Osteoblast (primary cell): Measurements from ENCODE around the gene CECR2. TPM values are rescaled to one million over a fixed set of nuclear protein-coding genes. Genes with fewer than 3 reads are reported as not detected.

ENCODE experiments used
- DNase-seq: peaks from one replicate; pipeline ENCODE4 v3.0.0; 2011; ENCODE audit warnings: low spot score, mixed read lengths; ENCODE audit not compliant: insufficient read length; ENCODE audit errors: missing footprints
- H2AFZ ChIP-seq: 2 replicates; pipeline ENCODE4 v1.6.0; 2011; ENCODE audit warnings: mild to moderate bottlenecking, low read length
- H3K27ac ChIP-seq: 2 replicates; pipeline ENCODE4 v1.5.1; 2011; ENCODE audit warnings: mild to moderate bottlenecking, low read depth, low read length, moderate library complexity
- H3K27me3 ChIP-seq: 2 replicates; pipeline ENCODE4 v1.6.0; 2012; ENCODE audit warnings: mild to moderate bottlenecking, control low read depth, inconsistent platforms, low read length, moderate library complexity; ENCODE audit not compliant: insufficient read depth
- H3K36me3 ChIP-seq: 2 replicates; pipeline ENCODE4 v1.5.1; 2011; ENCODE audit warnings: mild to moderate bottlenecking, low read length, control low read depth, moderate library complexity; ENCODE audit not compliant: insufficient read depth
- H3K4me1 ChIP-seq: 2 replicates; pipeline ENCODE4 v1.5.1; 2011; ENCODE audit warnings: mild to moderate bottlenecking, low read length, control low read depth, moderate library complexity; ENCODE audit not compliant: insufficient read depth
- H3K4me2 ChIP-seq: 2 replicates; pipeline ENCODE4 v1.6.0; 2011; ENCODE audit warnings: mild to moderate bottlenecking, low read length; ENCODE audit not compliant: insufficient read depth
- H3K4me3 ChIP-seq: fragments of 200-600 bp; sonication (generic); 3 replicates; pipeline ENCODE4 v1.5.1; 2012; ENCODE audit warnings: mild to moderate bottlenecking, low read length, inconsistent platforms; ENCODE audit not compliant: insufficient read depth
- H3K79me2 ChIP-seq: 2 replicates; pipeline ENCODE4 v1.6.0; 2012; ENCODE audit warnings: mild to moderate bottlenecking, low read length, control low read depth, inconsistent platforms; ENCODE audit not compliant: insufficient read depth
- H3K9me3 ChIP-seq: 2 replicates; pipeline ENCODE4 v1.5.1; 2011; ENCODE audit warnings: low read depth, low read length, control low read depth
- H4K20me1 ChIP-seq: 2 replicates; pipeline ENCODE4 v1.6.0; 2012; ENCODE audit warnings: mild to moderate bottlenecking, low read length, control low read depth; ENCODE audit not compliant: insufficient read depth
- total RNA-seq: library from RNA; depleted of rRNA; stranded (reverse); fragments of >200 nt; gene quantifications from 2 replicates; pipeline ENCODE4 v1.2.3, GENCODE V29; 2012
- TF ChIP-seq, protein P1 (sequence below): IDR thresholded peaks from 2 replicates; pipeline ENCODE4 v1.5.1; 2011; ENCODE audit warnings: mild to moderate bottlenecking, low read depth, low read length, moderate library complexity; ENCODE audit errors: extremely low read depth

CECR2 gene
- total RNA-seq, 1 donor = not detected

DNA sequence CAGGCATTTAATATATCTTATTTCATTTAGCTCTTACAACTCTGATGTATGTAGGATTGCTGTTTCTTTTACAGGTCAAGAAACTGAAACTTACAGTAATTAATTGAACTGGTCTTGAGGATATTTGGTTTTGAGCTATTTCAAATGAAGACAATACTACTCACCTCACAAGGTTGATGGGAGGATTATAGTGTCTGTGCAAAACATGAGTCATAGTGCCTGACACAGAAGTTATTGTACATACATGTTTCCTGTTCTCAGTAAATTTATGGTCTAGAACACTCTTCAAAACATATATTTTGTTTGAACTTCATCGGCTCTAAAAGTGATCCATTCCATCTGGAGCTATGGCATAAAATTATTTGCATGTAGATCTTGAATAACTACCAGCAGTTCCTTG is 61.9 kb downstream of the CECR2 start:
- Histone ChIP-seq H3K27me3 (no peaks in the 10 kb centered on the region), H3K4me2 (no peak overlapping the region), H3K4me1 (no peaks in the 10 kb centered on the region), H3K27ac (no peak overlapping the region), H2AFZ (no peak overlapping the region), H3K9me3 (no peaks in the 10 kb centered on the region), H3K4me3 (no peak overlapping the region), H3K36me3 (no peaks in the 10 kb centered on the region), H4K20me1 (no peaks in the 10 kb centered on the region), H3K79me2 (no peaks in the 10 kb centered on the region)
- TF ChIP-seq, protein P1, sequence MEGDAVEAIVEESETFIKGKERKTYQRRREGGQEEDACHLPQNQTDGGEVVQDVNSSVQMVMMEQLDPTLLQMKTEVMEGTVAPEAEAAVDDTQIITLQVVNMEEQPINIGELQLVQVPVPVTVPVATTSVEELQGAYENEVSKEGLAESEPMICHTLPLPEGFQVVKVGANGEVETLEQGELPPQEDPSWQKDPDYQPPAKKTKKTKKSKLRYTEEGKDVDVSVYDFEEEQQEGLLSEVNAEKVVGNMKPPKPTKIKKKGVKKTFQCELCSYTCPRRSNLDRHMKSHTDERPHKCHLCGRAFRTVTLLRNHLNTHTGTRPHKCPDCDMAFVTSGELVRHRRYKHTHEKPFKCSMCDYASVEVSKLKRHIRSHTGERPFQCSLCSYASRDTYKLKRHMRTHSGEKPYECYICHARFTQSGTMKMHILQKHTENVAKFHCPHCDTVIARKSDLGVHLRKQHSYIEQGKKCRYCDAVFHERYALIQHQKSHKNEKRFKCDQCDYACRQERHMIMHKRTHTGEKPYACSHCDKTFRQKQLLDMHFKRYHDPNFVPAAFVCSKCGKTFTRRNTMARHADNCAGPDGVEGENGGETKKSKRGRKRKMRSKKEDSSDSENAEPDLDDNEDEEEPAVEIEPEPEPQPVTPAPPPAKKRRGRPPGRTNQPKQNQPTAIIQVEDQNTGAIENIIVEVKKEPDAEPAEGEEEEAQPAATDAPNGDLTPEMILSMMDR = no peak
- no peak for DNase-seq

DNA sequence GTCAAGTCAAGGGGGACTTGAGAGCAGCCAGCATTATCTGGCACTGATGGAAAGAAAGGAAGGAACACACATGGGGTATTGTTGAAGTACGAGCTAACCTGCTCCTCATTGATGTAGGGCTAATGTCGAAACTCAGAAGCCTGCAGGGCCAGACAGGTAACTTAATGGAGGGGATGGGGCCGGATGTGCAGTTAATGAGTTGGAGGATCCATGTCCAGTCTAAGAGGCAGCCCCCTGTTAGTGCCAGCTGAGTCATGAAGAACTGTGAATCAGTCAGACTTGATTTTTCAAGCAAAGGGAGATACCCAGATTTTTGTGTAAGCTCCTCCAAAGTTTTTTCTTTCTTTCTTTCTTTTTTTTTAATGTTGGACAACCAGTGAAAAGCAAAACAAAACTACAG is 65.6 kb downstream of the CECR2 start:
- Histone ChIP-seq H3K4me2 (no peak overlapping the region), H4K20me1 (no peaks in the 10 kb centered on the region), H3K4me3 (no peak overlapping the region), H3K27ac (no peak overlapping the region), H3K79me2 (no peaks in the 10 kb centered on the region), H3K4me1 (no peaks in the 10 kb centered on the region), H2AFZ (no peak overlapping the region), H3K9me3 (no peaks in the 10 kb centered on the region), H3K36me3 (no peaks in the 10 kb centered on the region), H3K27me3 (no peaks in the 10 kb centered on the region)
- TF ChIP-seq, protein P1 = no peak
- DNase-seq = no peak

DNA sequence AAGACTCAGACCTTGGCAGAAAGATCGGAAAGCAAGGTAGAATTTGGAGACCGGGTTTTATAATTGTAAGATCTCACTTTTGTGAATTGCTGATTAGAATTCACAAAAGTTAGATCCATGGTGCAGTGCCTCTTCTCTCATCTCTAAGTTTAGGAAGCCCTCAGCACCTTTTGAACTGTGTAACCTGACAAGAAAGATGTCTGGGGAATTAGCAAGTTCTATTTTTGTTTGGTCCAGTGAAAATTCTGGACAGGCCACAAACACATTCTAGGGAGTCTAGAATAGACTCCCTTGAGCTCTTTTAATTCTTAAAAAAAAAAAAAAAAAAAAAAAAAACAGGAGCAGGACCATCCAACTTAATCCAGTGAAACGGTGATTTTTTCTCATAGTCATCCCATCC is 66.1 kb downstream of the CECR2 start:
- Histone ChIP-seq H3K4me1 (no peaks in the 10 kb centered on the region), H3K4me3 (no peak overlapping the region), H4K20me1 (no peaks in the 10 kb centered on the region), H3K79me2 (no peaks in the 10 kb centered on the region), H2AFZ (no peak overlapping the region), H3K4me2 (no peak overlapping the region), H3K27me3 (no peaks in the 10 kb centered on the region), H3K27ac (no peak overlapping the region), H3K9me3 (no peaks in the 10 kb centered on the region), H3K36me3 (no peaks in the 10 kb centered on the region)
- no peak for DNase-seq
- TF ChIP-seq, protein P1 = no peak

DNA sequence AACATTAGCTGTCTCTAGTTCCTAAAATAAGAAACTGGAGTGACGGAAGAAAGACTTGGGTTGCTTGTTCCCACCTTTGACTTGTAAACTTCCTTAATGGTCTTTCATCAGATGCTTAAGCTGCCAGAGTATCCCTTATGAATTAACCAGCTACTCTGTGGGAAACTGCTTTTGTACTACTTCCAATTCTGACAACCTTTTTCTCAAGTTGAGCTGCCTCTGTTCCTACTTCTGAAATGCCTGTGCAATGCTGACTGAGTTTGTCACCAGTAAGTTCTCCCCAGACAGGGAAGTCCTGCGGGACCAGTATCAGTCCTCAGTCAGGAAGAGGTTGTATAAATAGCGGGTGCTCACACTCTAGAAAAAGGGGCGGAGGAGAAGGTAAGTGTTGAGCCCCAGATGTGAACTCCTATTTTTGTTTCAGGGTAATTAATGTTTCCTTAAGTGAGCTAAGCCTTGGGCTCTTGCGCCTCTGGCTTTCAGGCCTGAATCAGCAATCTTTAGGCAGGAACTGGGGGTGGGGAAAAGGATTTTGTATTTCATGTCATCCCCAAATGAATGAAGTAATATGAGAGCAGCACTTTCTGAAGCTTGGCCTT is 67.2 kb downstream of the CECR2 start:
- no peak overlapping the region for H3K4me3 ChIP-seq
- H3K27me3 ChIP-seq = no peaks in the 10 kb centered on the region
- no peak overlapping the region for H2AFZ ChIP-seq
- H3K4me1 ChIP-seq = no peaks in the 10 kb centered on the region
- H3K9me3 ChIP-seq = no peaks in the 10 kb centered on the region
- no peaks in the 10 kb centered on the region for H3K79me2 ChIP-seq
- H3K36me3 ChIP-seq = no peaks in the 10 kb centered on the region
- no peak overlapping the region for H3K4me2 ChIP-seq
- H3K27ac ChIP-seq = no peak overlapping the region
- TF ChIP-seq, protein P1 = no peak
- DNase-seq = no peak
- H4K20me1 ChIP-seq = no peaks in the 10 kb centered on the region
